Prostate gland (tissue), 2 donors: ENCODE data around the gene MRGPRX4.

ENCODE experiments used
- POLR2A ChIP-seq: fragments of 450-650 bp; IDR thresholded peaks from one replicate; pipeline ENCODE4 v1.6.1; 2016; ENCODE audit warnings: antibody characterized with exemption, mild to moderate bottlenecking
- TF ChIP-seq, protein P1 (sequence below), 4 experiments: fragments of 200-600 bp in 2 of 4; fragments of 450-650 bp in 2 of 4; sonication (generic) in 2 of 4; IDR thresholded peaks; 1 replicate in 3 of 4; 2 replicates in 1 of 4; pipeline ENCODE4 v1.5.1; 2016 to 2019; ENCODE audit warnings: antibody characterized with exemption in 4 of 4, mild to moderate bottlenecking in 2 of 4, moderate library complexity in 2 of 4

DNA sequence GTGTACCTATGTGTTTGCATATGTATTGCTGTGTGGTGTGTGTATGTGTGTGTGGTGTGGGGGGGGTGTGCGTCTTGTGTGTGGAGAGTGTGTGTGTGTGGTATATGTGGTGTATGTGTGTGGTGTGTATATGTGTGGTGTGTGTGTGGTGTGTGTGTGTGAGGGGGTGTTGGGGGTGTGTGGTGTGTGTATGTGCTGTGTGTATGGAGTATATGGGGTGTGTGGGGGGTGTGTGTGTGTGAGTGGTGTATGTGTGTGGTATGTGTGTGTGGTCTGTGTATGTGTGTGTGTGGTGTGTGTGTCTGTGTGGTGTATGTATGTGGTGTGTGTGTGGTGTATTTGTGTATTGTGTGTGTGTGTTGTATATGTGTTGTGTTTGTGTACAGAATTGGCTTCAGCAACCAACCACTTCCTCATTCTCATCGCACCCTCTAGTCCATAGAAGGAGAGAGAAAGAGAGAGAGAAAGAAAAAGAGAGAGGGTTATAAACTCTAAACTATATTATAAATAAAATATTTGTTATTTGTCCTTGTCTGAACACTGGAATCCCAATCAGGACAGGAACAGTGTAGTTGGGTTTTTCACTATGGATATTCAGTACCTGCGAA, 50.3 kb downstream of the MRGPRX4 start:
- TF ChIP-seq, protein P1, sequence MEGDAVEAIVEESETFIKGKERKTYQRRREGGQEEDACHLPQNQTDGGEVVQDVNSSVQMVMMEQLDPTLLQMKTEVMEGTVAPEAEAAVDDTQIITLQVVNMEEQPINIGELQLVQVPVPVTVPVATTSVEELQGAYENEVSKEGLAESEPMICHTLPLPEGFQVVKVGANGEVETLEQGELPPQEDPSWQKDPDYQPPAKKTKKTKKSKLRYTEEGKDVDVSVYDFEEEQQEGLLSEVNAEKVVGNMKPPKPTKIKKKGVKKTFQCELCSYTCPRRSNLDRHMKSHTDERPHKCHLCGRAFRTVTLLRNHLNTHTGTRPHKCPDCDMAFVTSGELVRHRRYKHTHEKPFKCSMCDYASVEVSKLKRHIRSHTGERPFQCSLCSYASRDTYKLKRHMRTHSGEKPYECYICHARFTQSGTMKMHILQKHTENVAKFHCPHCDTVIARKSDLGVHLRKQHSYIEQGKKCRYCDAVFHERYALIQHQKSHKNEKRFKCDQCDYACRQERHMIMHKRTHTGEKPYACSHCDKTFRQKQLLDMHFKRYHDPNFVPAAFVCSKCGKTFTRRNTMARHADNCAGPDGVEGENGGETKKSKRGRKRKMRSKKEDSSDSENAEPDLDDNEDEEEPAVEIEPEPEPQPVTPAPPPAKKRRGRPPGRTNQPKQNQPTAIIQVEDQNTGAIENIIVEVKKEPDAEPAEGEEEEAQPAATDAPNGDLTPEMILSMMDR (IDR thresholded peaks at IDR 0.05) = no peak
- no peak for TF ChIP-seq POLR2A
